SK-N-MC (cell line): Measurements from ENCODE around the gene MCEE.

ENCODE experiments used
- EZH2 ChIP-seq: fragments of 200-600 bp; sonication (generic); IDR thresholded peaks from one replicate; pipeline ENCODE4 v1.6.1; 2017; ENCODE audit warnings: antibody characterized with exemption
- FOXP2 ChIP-seq: optimal IDR thresholded peaks from 2 replicates; pipeline ENCODE3; 2011; ENCODE audit warnings: mild to moderate bottlenecking, moderate library complexity; ENCODE audit not compliant: insufficient read depth; ENCODE audit errors: extremely low read length, control extremely low read depth
- POLR2AphosphoS5 ChIP-seq: IDR thresholded peaks from 2 replicates; pipeline ENCODE4 v1.6.1; 2012; ENCODE audit warnings: mild to moderate bottlenecking, low read depth, low read length, borderline replicate concordance

DNA sequence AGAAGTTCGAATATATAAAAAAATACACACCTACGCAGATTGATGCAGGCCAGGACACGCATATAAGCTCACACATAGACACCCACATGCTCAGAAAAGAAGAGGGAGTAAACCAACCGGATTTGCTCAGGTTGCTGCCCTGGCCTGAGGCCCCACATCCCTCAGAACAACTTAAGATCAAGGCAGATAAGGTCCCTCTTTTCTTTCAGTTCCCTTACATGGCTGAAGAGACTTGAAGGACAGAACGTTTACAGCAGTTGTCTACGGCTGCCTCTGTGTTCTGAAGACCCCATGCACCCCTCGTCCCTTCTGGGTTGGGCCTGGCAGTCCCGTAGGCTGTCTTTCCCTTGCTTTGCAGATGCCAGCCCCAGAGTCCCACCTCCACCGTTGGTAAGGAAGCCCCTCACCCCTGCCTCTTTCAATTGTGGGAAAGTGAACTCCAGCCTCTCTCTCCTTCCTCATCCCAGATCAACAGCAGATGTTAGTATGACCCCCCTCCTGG, 65.9 kb downstream of the MCEE start:
- TF ChIP-seq EZH2 (no peak), POLR2AphosphoS5 (no peak), FOXP2 (no peak)
